Loucy (cell line): Measurements from ENCODE around the gene TNNI3.

Experiments used
- H2AFZ ChIP-seq: fragments of 200-600 bp; sonication (generic); 2 replicates; pipeline ENCODE4 v1.6.0; 2016; ENCODE audit warnings: antibody characterized with exemption, mild to moderate bottlenecking, low read length, moderate library complexity
- H3F3A ChIP-seq: fragments of 200-600 bp; 2 replicates; pipeline ENCODE4 v1.6.0; 2016; ENCODE audit warnings: antibody characterized with exemption, low read depth, mild to moderate bottlenecking
- H3K27me3 ChIP-seq: fragments of 200-600 bp; sonication (generic); 2 replicates; pipeline ENCODE4 v1.6.1; 2014; ENCODE audit warnings: low read length, mild to moderate bottlenecking; ENCODE audit not compliant: insufficient read depth, poor library complexity, severe bottlenecking
- H3K36me3 ChIP-seq: fragments of 200-600 bp; sonication (generic); 2 replicates; pipeline ENCODE4 v1.6.1; 2016; ENCODE audit warnings: low read length; ENCODE audit not compliant: insufficient read depth
- H3K4me1 ChIP-seq: fragments of 200-600 bp; sonication (generic); 2 replicates; pipeline ENCODE4 v1.5.1; 2014; ENCODE audit warnings: low read length, mild to moderate bottlenecking; ENCODE audit not compliant: insufficient read depth, poor library complexity, severe bottlenecking
- H3K4me2 ChIP-seq: fragments of 200-600 bp; sonication (generic); 2 replicates; pipeline ENCODE4 v1.6.0; 2014; ENCODE audit warnings: antibody characterized with exemption, low read length, low read depth, mild to moderate bottlenecking; ENCODE audit not compliant: poor library complexity, severe bottlenecking
- H3K4me3 ChIP-seq: fragments of 200-600 bp; sonication (generic); 2 replicates; pipeline ENCODE4 v1.5.1; 2014; ENCODE audit warnings: low read length, mild to moderate bottlenecking, mixed read lengths; ENCODE audit not compliant: poor library complexity, severe bottlenecking
- H3K79me2 ChIP-seq: fragments of 200-600 bp; sonication (generic); 2 replicates; pipeline ENCODE4 v1.6.1; 2014; ENCODE audit warnings: low read length; ENCODE audit not compliant: insufficient read depth
- H3K9ac ChIP-seq: fragments of 200-600 bp; sonication (generic); 2 replicates; pipeline ENCODE4 v1.6.0; 2014; ENCODE audit warnings: mild to moderate bottlenecking, low read depth, low read length, moderate library complexity; ENCODE audit not compliant: poor library complexity, severe bottlenecking
- H3K9me2 ChIP-seq: fragments of 200-600 bp; sonication (generic); replicated peaks from 2 replicates; pipeline ENCODE4 v1.6.1; 2016; ENCODE audit warnings: low read depth, low read length, mixed read lengths
- H3K9me3 ChIP-seq: fragments of 200-600 bp; sonication (generic); 2 replicates; pipeline ENCODE4 v1.6.1; 2014; ENCODE audit warnings: mild to moderate bottlenecking, antibody characterized with exemption, low read length, low read depth; ENCODE audit not compliant: insufficient read depth
- H4K20me1 ChIP-seq: fragments of 200-600 bp; sonication (generic); 2 replicates; pipeline ENCODE4 v1.6.0; 2014; ENCODE audit warnings: antibody characterized with exemption, low read length, mild to moderate bottlenecking; ENCODE audit not compliant: insufficient read depth, poor library complexity, severe bottlenecking
- EZH2phosphoT487 ChIP-seq: fragments of 200-600 bp; IDR thresholded peaks from 2 replicates; pipeline ENCODE4 v1.6.1; 2018; ENCODE audit warnings: antibody characterized with exemption, mild to moderate bottlenecking, moderate library complexity, borderline replicate concordance
- TF ChIP-seq, protein P1 (sequence below): fragments of 200-600 bp; sonication (generic); conservative IDR thresholded peaks from 2 replicates; pipeline ENCODE4 v1.5.1; 2014; ENCODE audit warnings: mild to moderate bottlenecking, antibody characterized with exemption, low read length

The TNNI3 gene

DNA sequence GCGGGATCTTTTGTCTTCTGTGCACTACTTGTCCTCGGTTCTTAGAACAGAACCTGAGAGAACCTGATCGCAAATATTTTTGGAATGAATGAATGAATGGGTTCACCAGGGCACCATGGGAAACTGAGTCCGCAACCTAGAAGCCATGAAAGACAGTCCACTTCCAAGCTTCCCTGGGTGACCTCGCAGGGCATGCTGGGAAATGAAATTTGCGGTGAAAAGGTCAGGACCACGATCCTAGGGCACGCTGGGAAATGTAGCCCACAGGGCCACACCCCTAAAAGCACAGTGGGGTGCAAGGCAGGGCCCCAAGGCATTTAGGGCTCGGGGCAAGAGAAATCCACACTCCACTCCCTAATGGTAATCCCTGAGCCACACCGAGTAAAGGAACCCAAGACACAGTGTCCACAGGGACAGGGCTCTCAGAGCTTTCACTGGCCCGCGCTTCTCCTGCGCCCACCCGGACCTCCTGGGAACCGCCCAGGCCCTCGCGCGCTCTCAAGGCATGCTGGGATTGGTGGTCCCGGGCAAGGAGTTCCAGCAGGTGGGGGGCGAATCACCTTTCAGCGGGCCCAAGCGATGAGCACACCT, 39.0 kb downstream of the TNNI3 start:
- peak overlapping the region; percentile 94 for H2AFZ ChIP-seq

DNA sequence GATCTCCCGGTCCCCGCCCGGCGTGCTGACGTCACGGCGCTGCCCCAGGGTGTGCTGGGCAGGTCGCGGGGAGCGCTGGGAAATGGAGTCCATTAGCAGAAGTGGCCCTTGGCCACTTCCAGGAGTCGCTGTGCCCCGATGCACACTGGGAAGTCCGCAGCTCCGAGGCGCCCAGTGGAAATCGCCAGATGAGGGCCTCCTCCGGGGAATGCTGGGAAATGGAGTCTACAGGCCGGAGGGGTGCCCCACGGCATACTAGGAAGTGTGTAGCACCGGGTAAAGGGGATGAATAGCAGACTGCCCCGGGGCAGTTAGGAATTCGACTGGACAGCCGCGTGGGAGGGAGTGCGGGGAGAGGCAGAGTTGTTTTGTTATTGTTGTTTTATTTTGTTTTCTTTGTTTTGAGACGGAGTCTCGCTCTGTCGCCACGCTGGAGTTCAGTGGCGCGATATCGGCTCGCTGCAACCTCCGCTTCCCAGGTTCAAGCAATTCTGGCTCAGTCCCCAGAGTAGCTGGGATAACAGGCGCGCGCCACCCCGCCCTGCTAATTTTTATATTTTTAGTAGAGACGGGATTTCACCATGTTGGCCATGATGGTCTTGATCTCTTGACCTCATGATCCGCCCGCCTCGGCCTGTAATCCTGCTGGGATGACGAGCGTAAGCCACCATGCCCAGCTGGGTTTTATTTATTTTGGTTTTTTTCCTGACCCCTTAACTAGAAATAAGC, 39.7 kb downstream of the TNNI3 start:
- peak overlapping the region; percentile 81 for H3K9ac ChIP-seq
- H4K20me1 ChIP-seq, result peaks cover 41% of the 10 kb centered on the region
- H3K9me2 ChIP-seq, result no peaks in the 10 kb centered on the region
- H2AFZ ChIP-seq, result peak overlapping the region; percentile 94
- peak overlapping the region; percentile 97 for H3K4me2 ChIP-seq
- no peaks in the 10 kb centered on the region for H3K27me3 ChIP-seq
- H3F3A ChIP-seq, result no peaks in the 10 kb centered on the region
- peak overlapping the region; percentile 86 for H3K4me3 ChIP-seq
- H3K79me2 ChIP-seq, result peaks cover 43% of the 10 kb centered on the region
- H3K9me3 ChIP-seq, result no peaks in the 10 kb centered on the region
- H3K36me3 ChIP-seq, result no peaks in the 10 kb centered on the region
- H3K4me1 ChIP-seq, result peaks cover 33% of the 10 kb centered on the region
- TF ChIP-seq, protein P1, sequence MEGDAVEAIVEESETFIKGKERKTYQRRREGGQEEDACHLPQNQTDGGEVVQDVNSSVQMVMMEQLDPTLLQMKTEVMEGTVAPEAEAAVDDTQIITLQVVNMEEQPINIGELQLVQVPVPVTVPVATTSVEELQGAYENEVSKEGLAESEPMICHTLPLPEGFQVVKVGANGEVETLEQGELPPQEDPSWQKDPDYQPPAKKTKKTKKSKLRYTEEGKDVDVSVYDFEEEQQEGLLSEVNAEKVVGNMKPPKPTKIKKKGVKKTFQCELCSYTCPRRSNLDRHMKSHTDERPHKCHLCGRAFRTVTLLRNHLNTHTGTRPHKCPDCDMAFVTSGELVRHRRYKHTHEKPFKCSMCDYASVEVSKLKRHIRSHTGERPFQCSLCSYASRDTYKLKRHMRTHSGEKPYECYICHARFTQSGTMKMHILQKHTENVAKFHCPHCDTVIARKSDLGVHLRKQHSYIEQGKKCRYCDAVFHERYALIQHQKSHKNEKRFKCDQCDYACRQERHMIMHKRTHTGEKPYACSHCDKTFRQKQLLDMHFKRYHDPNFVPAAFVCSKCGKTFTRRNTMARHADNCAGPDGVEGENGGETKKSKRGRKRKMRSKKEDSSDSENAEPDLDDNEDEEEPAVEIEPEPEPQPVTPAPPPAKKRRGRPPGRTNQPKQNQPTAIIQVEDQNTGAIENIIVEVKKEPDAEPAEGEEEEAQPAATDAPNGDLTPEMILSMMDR, result no peak
- no peak for TF ChIP-seq EZH2phosphoT487

More for the DNA sequence above, 39.0 kb downstream of the TNNI3 start:
- H3K79me2 ChIP-seq, result peaks cover 37% of the 10 kb centered on the region
- TF ChIP-seq EZH2phosphoT487, result no peak
- TF ChIP-seq, protein P1, result no peak
- no peaks in the 10 kb centered on the region for H3K9me3 ChIP-seq
- H3K4me1 ChIP-seq, result peaks cover 29% of the 10 kb centered on the region
- peak overlapping the region; percentile 86 for H3K4me3 ChIP-seq
- H3K9me2 ChIP-seq, result no peaks in the 10 kb centered on the region
- peak overlapping the region; percentile 97 for H3K4me2 ChIP-seq
- no peaks in the 10 kb centered on the region for H3F3A ChIP-seq
- H4K20me1 ChIP-seq, result peaks cover 35% of the 10 kb centered on the region
- H3K9ac ChIP-seq, result peak overlapping the region; percentile 81
- no peaks in the 10 kb centered on the region for H3K36me3 ChIP-seq
- H3K27me3 ChIP-seq, result no peaks in the 10 kb centered on the region

DNA sequence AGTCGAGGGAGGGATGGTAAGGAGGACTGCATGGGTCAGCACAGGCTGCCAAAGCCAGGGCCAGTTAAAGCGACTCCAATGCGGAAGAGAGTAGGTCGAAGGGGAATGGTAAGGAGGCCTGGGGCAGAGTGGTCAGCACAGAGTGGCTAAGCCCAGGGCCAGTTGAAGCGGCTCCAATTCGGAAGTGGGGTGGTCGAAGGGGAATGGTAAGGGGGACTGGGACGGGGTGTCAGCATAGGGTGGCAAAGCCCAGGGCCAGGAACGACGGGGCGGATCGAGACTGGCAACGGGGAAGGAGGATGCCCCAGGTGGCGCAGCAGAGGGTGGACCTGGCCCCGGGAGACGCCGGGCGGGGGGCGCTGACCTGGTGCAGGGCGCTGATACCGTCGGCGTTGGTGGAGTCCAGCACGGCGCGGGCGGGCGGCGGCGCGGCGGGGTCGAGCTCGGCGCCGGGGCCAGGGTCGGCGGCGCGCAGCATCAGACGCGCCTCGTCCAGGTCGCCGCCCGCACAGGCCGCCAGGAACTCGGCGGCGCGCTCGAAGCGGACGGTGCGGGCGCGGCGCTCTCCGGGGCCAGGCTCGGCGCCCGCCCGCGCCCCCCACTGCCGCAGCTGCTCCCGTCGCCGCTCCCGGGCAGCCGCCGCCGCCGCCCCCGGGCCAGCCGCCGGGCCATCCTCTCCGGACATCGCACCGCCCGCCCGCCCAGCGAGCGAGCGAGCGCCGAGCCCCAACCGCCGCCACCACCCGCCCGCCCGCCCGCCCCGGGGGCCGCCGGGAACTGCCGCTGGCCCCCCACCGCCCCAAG, 40.5 kb downstream of the TNNI3 start, which contains the start of gene PPP1R12C:
Gene PPP1R12C, minus strand, starts transcription at position 779 of the 804 bp plus-strand sequence. Its CDS starts 94 bp downstream, at position 685.
- Histone ChIP-seq H3K36me3 (no peaks in the 10 kb centered on the region), H3K4me3 (peak within 1 kb of the TSS; percentile 86), H3K4me1 (peaks cover 34% of the 10 kb centered on the region), H3K4me2 (peak within 1 kb of the TSS; percentile 97), H3K9ac (peak within 1 kb of the TSS; percentile 81), H3K9me2 (no peaks in the 10 kb centered on the region), H3F3A (no peaks in the 10 kb centered on the region), H2AFZ (peak within 1 kb of the TSS; percentile 94), H3K9me3 (no peaks in the 10 kb centered on the region), H4K20me1 (peaks cover 49% of the 10 kb centered on the region), H3K79me2 (peaks cover 51% of the 10 kb centered on the region), H3K27me3 (no peaks in the 10 kb centered on the region)
- TF ChIP-seq, protein P1, result no peak
- no peak for TF ChIP-seq EZH2phosphoT487
